ENCODE results near the gene JUNB.

JUNB gene

GRCh38 chr19:12774588-12775555 lies 16.4 kb upstream of the JUNB start, which contains the start of gene HOOK2:
TSS of gene HOOK2 (minus strand) at chr19:12775552. CDS start at chr19:12775449, 103 bp downstream.
- DNase-seq: peak; percentile 91 to 96

- peak; percentile 44 to 74 for DNase-seq
These were observed 13.9 kb upstream of the JUNB start for GRCh38 chr19:12777217-12778016.

- DNase-seq: peak; percentile 10 to 72
These were observed 13.0 kb upstream of the JUNB start for GRCh38 chr19:12778017-12778904.

- DNase-seq: no peak
These were observed 12.5 kb upstream of the JUNB start for GRCh38 chr19:12778905-12779161.

GRCh38 chr19:12779162-12779993 lies 11.9 kb upstream of the JUNB start:
- no peak for DNase-seq

GRCh38 chr19:12782174-12782423 lies 9.2 kb upstream of the JUNB start:
- no peak for DNase-seq

- DNase-seq: peak; percentile 29 to 86
These were observed 8.6 kb upstream of the JUNB start for GRCh38 chr19:12782424-12783290.

GRCh38 chr19:12783291-12783848 lies 7.9 kb upstream of the JUNB start:
- DNase-seq: no peak

GRCh38 chr19:12783849-12784393 lies 7.4 kb upstream of the JUNB start:
- DNase-seq: no peak

- DNase-seq: no peak
These were observed 6.9 kb upstream of the JUNB start for GRCh38 chr19:12784394-12784870.

GRCh38 chr19:12784871-12785430 lies 6.3 kb upstream of the JUNB start:
- no peak for DNase-seq

- DNase-seq: no peak
These were observed 5.8 kb upstream of the JUNB start for GRCh38 chr19:12785431-12786031.

- no peak for DNase-seq
These were observed 5.0 kb upstream of the JUNB start for GRCh38 chr19:12786141-12786870.

- DNase-seq: no peak
These were observed 4.3 kb upstream of the JUNB start for GRCh38 chr19:12786952-12787351.

- no peak for DNase-seq
These were observed 3.8 kb upstream of the JUNB start for GRCh38 chr19:12787458-12787857.

GRCh38 chr19:12788042-12788681 lies 3.1 kb upstream of the JUNB start:
- no peak for DNase-seq

- DNase-seq: peak in 1 of 2 experiments; percentile 23
These were observed 2.6 kb upstream of the JUNB start for GRCh38 chr19:12788682-12789097.
